ENCODE results near the gene RBMS2.
A peak's percentile ranks its signal among the peaks of the same experiment; 100 is the strongest.

Gene RBMS2

DNA sequence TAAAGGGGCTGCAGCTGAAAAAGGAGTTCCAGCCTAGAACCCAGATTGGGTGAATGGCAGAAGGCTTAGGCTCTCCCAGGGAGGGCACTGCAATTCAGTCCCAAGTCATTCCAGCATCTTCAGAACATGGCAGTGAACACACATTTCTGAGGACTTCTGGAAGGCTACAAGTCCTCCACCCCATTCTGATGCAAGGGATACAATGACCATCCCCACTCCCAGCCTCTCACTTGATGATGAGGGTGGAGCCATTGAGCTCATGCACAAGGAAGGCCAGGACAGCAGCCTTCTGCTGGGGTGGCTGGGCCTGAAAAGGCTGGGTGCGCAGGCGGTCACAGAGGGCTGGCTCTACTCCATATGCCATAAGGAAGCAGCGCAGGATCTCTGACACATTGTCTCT lies 82.7 kb downstream of the RBMS2 start:
- Mint-ChIP-seq H3K27ac (no peak overlapping the region), H3K27me3 (no peaks in the 10 kb centered on the region), H3K36me3 (peaks cover 53 to 65% of the 10 kb centered on the region in 2 donors), H3K4me3 (no peak overlapping the region), H3K9me3 (no peaks in the 10 kb centered on the region), H3K4me1 (no peaks in the 10 kb centered on the region)
- ATAC-seq (replicated peaks) (no peak), DNase-seq (no peak)

DNA sequence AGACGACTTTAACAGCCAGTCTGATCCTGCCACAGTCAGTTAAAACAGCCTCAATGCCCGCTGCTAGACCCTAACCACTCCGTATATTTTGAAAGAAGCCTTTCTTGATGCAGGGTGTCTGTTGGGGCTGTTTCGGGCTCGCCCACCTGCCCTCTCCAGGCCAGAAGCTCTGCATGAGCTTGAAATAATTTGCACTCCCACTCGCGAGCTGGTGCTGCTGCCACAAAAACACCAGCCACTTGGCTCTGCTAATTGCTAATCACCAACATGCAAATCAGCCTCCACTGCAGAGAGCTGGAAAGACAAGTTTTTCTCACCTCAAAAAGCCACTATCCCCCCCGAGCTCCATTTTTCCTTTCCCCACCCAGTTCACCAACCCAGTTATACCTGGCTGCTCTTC lies 93.0 kb downstream of the RBMS2 start:
- ATAC-seq (replicated peaks) (no peak), DNase-seq (no peak)
- Mint-ChIP-seq H3K36me3 (peaks cover 58 to 68% of the 10 kb centered on the region in 2 donors), H3K9me3 (no peaks in the 10 kb centered on the region), H3K4me3 (no peak overlapping the region), H3K4me1 (peaks cover 17 to 47% of the 10 kb centered on the region in 2 donors), H3K27ac (peak overlapping the region; percentile 80), H3K27me3 (no peaks in the 10 kb centered on the region)

DNA sequence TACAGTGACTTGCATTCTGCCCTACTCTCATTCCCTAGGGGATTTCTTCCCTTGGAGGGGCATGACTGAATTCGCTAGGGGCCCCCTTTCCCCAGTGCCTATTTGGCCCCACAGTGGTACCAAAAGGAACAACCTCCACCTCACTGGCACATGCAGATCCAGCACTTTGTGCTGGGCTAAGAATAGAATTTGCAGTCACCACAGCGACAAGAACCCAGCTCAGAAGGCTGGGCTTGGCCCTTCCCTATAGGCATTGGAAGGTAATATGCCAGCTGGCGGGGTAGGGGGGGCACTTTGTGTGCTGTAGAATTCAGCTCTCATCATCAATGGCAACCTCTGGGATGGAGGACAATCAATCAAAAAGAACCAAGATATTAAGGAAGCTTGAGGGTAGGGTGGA lies 94.6 kb downstream of the RBMS2 start:
- Mint-ChIP-seq H3K9me3 (no peaks in the 10 kb centered on the region), H3K36me3 (peaks cover 48 to 64% of the 10 kb centered on the region in 2 donors), H3K4me3 (no peak overlapping the region), H3K27me3 (no peaks in the 10 kb centered on the region), H3K4me1 (peaks cover 21 to 50% of the 10 kb centered on the region in 2 donors), H3K27ac (peak overlapping the region; percentile 56)
- ATAC-seq (replicated peaks), result no peak
- DNase-seq, result no peak

DNA sequence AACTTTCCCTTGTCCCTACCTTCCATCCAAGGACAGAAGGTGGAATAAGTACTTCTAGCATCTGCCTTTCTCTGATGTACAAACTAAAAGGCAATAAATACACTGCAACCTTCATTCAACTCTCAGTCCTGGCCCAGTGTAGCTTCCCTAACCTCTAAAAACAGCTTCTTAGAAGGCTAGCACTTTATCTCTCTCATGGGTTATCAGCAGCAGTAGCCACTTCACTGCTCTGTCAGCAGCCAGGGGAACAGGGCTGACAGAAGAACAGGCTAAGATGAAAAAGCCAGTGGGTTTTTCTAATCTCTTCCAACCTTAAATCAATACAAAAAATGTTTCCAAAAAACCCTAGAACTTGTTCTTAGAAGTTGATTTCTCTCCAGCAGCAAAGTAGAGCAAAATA lies 95.3 kb downstream of the RBMS2 start:
- ATAC-seq (replicated peaks), result no peak
- Mint-ChIP-seq H3K4me3 (no peak overlapping the region), H3K36me3 (peaks cover 45 to 57% of the 10 kb centered on the region in 2 donors), H3K27ac (peak overlapping the region; percentile 53), H3K9me3 (no peaks in the 10 kb centered on the region), H3K27me3 (no peaks in the 10 kb centered on the region), H3K4me1 (peaks cover 22 to 52% of the 10 kb centered on the region in 2 donors)
- DNase-seq, result no peak

DNA sequence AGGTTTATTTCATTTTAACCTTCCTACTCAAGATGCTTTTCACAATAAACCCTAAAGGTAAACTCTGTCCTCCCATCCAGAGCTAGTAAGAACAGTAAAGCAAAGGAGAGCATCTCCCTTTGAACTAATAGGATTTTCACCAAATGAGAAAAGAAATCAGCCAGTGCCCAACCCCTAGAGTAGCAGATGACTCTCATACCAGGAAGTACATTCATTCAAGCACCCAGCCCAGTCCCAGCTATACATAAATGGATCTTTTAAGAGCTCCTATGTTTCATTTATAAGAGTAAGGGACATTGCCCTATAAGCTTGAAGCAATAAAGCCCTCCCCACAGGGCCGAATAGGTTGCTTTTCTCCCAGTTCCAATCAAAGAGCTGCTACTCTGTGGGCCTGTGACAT lies 100.9 kb downstream of the RBMS2 start:
- H3K4me1 Mint-ChIP-seq, result peaks cover 28 to 70% of the 10 kb centered on the region in 2 donors
- no peak overlapping the region for H3K4me3 Mint-ChIP-seq
- ATAC-seq (replicated peaks), result no peak

DNA sequence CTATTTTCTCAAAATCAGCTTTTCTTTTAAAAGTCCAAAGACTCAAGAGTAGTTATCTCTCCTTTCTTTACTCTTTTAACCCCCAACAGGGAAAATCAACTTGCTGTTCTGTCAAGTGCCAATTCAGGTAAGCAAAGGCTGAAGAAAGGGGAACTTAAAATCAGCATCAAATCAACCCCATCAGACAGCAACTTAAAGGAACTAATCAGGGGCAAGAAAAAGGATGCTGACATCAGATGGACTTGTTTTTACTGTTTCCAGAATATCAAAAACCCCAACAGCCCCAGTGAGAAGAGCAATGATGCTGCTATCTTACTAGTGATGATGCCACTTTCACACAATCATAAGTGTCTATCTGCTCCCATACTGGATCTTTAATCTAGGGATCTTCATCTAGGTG lies 105.1 kb downstream of the RBMS2 start:
- peak overlapping the region; percentile 6 to 25 for H3K4me3 Mint-ChIP-seq
- no peaks in the 10 kb centered on the region for H3K27me3 Mint-ChIP-seq
- H3K36me3 Mint-ChIP-seq, result peaks cover 19 to 35% of the 10 kb centered on the region in 2 donors
- H3K27ac Mint-ChIP-seq, result peak overlapping the region; percentile 51
- H3K4me1 Mint-ChIP-seq, result peaks cover 47 to 85% of the 10 kb centered on the region in 2 donors
- no peaks in the 10 kb centered on the region for H3K9me3 Mint-ChIP-seq
- no peak for DNase-seq
- ATAC-seq (replicated peaks), result peak; percentile 36 to 44

More for the DNA sequence above, 100.9 kb downstream of the RBMS2 start:
- Mint-ChIP-seq H3K9me3 (no peaks in the 10 kb centered on the region), H3K27me3 (no peaks in the 10 kb centered on the region), H3K27ac (no peak overlapping the region), H3K36me3 (peaks cover 13 to 28% of the 10 kb centered on the region in 2 donors)
- DNase-seq, result no peak

DNA sequence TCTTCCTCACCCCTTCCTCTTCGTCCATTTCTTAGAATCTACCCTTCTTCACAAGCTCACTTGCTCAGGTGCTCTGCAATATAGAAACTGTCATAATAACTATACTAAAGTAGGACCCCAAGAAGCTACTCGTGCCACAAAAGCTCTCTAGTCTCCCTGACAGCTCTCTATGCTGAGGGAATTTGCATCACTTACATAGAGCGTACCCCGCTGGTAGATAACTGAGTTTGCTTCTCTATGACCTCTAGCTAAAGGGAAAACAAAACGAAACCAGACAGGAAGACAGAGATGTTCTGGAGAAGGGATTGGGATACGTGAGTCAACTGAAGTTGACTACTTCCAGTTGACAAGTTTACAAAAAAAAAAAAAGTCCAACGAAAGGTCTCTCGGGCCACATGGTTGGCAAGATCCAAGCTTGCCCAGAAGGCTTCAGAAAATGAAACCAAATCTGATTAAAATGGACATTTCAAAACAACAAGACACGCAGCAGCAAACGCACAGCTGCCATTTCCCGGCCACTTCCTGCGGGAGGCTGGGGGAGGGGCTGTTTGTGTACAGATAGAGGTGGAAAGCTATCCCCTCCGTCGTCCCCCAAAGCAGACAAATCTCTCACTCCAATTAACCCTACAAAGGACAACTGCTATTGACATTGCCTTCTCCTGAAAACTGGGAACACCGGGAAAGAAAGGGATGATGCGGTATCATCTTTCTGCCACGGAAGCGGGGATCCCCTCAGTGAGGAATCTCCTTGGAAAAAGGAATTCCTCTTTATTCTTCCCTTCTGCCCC lies 107.2 kb downstream of the RBMS2 start:
- Mint-ChIP-seq H3K27me3 (no peaks in the 10 kb centered on the region), H3K4me3 (peak overlapping the region; percentile 90 to 97), H3K4me1 (peaks cover 60 to 90% of the 10 kb centered on the region in 2 donors), H3K27ac (peak overlapping the region; percentile 98), H3K9me3 (no peaks in the 10 kb centered on the region), H3K36me3 (peaks cover 15 to 30% of the 10 kb centered on the region in 2 donors)
- DNase-seq (peak; percentile 43), ATAC-seq (replicated peaks) (peak; percentile 15 to 16)

DNA sequence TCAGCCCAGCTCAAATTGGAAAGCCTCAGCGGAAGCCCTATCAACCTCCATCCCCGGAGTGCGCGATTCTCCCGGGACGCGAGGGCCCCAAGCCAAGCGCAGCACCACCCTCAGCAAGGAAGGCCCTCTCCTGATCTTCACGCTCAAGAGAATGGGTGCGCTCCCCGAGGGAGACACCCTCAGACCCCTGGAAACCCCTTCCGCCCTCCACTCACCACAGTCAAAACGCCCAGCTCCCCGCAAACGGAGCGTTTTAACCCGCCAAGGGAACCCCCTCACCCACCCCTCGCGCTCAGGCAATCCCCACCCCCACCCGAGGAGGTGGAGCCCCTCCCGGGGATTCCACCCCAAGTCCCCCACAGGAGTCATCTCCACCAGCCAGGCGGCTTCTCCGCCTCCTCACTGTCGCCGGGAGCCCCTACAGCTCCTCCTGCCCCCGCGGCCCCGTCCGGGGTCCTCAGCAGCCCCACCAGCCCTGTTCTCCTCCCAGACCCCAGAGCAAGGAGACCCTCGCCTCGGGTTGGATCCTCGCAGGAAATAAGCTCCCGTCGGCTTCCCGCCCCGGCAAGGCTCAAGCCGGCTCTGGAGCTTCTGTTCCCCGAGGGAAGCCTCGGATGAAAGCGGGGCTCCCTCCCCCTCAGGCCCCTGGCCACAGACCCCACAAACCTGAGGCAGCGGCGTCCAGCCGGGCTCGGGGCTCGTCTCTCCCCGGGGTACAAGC lies 108.0 kb downstream of the RBMS2 start:
- peak; percentile 10 to 18 for ATAC-seq (replicated peaks)
- DNase-seq, result peak; percentile 29
- peaks cover 60 to 88% of the 10 kb centered on the region in 2 donors for H3K4me1 Mint-ChIP-seq
- H3K9me3 Mint-ChIP-seq, result no peaks in the 10 kb centered on the region
- H3K27ac Mint-ChIP-seq, result peak overlapping the region; percentile 98
- H3K4me3 Mint-ChIP-seq, result peak overlapping the region; percentile 90 to 97
- no peaks in the 10 kb centered on the region for H3K27me3 Mint-ChIP-seq
- peaks cover 12 to 29% of the 10 kb centered on the region in 2 donors for H3K36me3 Mint-ChIP-seq

DNA sequence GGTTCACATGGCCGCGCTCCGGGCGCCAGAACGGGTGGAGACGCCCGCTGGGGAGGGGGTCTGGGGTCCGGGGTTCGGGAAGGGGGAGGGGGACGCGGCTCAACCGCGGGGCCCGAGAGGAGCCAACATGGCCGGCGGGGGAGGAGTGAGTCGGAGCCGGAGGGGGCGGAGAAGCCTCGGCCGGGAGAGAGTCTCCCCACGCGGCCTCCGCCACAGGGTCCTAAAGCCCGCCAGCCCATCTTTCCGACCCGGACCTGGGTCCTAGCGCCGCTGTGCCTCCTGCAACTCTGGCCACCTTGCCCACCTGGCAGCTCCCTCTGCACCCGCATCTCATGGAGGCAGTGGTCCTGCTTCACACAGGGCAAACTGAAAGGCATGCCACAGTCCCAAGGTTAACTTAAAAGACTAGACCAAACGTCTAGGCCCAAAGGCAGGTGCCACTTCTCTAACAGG lies 108.6 kb downstream of the RBMS2 start, which contains the start of gene BAZ2A:
Gene BAZ2A, minus strand, starts transcription at position 147 of the 453 bp plus-strand sequence. CDS start 12,796 bp downstream, outside the sequence.
- peak within 1 kb of the TSS; percentile 98 for H3K27ac Mint-ChIP-seq
- H3K36me3 Mint-ChIP-seq, result peaks cover 12 to 32% of the 10 kb centered on the region in 2 donors
- H3K27me3 Mint-ChIP-seq, result no peaks in the 10 kb centered on the region
- no peaks in the 10 kb centered on the region for H3K9me3 Mint-ChIP-seq
- H3K4me3 Mint-ChIP-seq, result peak within 1 kb of the TSS; percentile 90 to 97
- peaks cover 58 to 87% of the 10 kb centered on the region in 2 donors for H3K4me1 Mint-ChIP-seq
- ATAC-seq (replicated peaks) (peak; percentile 70 to 75), DNase-seq (peak; percentile 75)

DNA sequence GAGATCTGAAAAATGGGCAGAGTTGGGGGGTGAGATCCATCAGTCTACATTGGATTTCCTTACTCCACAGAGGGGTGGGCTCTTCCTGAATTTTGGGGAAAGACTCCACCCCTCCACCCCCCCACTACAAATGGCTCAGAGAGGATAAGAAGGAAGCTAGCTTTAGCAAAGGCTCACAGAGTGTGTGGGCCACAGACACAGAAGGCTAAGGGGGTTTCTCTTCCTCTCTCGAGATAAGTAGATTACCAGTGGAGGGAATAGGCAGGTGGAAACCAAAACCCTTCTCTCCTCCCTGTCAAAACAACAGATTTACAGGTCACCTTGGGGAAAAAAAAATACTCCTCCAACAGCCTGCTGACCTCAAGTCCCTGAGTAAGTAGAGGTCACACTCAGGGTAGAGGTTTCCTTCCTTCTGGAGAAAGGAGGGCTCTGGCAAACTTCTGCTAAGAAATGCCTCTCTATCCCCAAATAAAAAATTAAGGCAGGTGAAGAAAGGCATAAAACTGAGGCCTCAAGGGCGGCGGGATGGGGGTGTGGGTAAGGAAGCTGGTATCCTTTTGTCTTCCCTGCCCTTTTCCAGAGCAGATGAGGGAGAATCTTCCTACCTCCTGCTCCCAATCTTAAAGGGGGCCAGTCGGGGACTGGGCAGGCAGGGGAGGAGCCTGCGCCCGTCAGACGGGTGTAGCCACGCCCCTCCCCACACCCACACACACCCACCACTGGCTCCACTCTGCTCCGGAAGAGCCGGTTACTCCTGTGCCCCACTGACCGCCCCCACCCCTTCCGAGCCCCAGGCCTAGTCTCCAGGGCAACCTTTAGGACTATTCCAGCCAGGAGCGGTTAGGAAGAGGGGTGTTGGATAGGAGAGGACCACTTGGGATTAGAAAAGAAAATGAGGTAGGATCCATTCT lies 110.4 kb downstream of the RBMS2 start:
- H3K4me1 Mint-ChIP-seq, result peaks cover 56 to 81% of the 10 kb centered on the region in 2 donors
- no peaks in the 10 kb centered on the region for H3K27me3 Mint-ChIP-seq
- DNase-seq (peak; percentile 43), ATAC-seq (replicated peaks) (peak; percentile 28)
- peak overlapping the region; percentile 86 for H3K27ac Mint-ChIP-seq
- peaks cover 9 to 32% of the 10 kb centered on the region in 2 donors for H3K36me3 Mint-ChIP-seq
- no peaks in the 10 kb centered on the region for H3K9me3 Mint-ChIP-seq
- peak overlapping the region; percentile 90 to 97 for H3K4me3 Mint-ChIP-seq

DNA sequence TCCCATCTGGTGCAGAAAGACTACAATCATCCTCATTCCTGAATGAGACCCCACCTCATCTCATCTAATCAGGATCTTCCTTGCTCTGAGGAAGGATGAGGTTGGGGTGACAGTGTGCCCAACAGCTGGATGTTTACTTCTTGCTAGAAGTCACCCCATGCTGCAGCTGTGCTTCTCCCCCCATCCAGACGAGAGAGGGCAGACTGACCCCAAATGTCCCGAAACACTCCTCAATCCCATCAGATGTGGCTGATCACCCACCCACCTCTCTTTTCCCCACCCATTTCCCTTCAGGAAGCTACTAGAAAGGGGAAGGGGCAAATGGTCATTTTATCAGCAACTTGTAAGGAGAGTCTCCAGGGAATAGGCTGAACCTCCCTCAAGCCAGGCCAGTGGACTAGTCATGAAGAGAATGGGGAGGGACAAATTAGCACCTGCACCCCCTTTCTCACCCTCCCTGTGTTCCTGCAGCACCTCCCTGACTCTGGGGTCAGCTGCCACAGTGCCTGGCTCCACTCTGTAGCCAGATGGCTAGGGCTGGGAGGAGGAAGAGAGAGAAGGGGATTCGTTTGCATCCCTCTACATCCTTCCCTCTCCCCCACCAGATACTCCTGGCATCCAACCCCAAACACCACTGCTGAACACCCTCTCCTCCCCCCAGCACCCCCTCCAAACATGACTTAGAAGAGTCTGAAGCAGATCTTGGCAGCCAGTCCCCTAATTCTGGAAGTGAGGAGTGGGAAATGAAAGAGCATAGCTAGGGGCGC lies 111.3 kb downstream of the RBMS2 start:
- ATAC-seq (replicated peaks), result no peak
- H3K4me1 Mint-ChIP-seq, result peaks cover 60 to 82% of the 10 kb centered on the region in 2 donors
- peak overlapping the region; percentile 86 for H3K27ac Mint-ChIP-seq
- no peaks in the 10 kb centered on the region for H3K27me3 Mint-ChIP-seq
- peaks cover 11 to 33% of the 10 kb centered on the region in 2 donors for H3K36me3 Mint-ChIP-seq
- DNase-seq, result no peak
- H3K4me3 Mint-ChIP-seq, result peak overlapping the region; percentile 90 to 97
- H3K9me3 Mint-ChIP-seq, result no peaks in the 10 kb centered on the region

DNA sequence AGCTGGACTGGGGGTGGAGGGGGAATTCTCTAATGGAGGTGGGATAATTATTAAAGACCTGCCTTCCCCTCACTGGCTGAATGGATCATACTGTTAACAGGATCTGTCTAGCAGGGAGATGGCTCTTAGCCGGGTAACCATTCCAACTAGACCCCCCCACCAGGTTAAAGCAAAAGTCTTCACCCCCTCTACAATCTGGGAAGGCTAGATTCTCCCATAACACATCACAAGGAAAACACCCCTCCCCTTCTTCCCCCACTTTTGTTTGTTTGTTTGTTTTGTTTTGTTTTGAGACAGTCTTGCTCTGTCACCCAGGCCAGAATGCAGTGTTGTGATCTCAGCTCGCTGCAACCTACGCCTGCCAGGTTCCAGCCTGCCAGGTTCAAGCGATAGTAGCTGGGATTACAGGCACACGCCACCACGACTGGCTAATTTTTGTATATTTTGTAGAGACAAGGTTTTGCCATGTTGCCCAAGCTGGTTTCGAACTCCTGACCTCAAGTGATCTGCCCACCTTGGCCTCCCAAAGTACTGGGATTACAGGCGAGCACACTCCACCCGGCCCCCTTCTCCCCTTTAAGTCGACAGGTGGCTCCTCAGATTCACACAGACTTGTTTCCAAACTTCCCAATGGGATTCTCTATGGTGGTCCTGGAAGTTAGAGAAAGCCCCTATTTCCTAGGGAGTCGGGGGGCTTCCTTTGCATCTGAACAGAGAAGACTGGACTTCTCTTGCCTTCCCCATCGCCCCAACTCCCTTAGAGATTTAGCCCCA lies 112.0 kb downstream of the RBMS2 start:
- H3K36me3 Mint-ChIP-seq, result peaks cover 18 to 34% of the 10 kb centered on the region in 2 donors
- peaks cover 60 to 82% of the 10 kb centered on the region in 2 donors for H3K4me1 Mint-ChIP-seq
- peak overlapping the region; percentile 90 to 97 for H3K4me3 Mint-ChIP-seq
- H3K9me3 Mint-ChIP-seq, result no peaks in the 10 kb centered on the region
- ATAC-seq (replicated peaks) (no peak), DNase-seq (no peak)
- H3K27me3 Mint-ChIP-seq, result no peaks in the 10 kb centered on the region
- H3K27ac Mint-ChIP-seq, result peak overlapping the region; percentile 76
